NCI-H446 treated with DMSO at 0.1 percent for 48 hours (cell line): ENCODE measurements around the gene PMVK.

ENCODE experiments used
- DNase-seq: peaks from one replicate; lab custom pipeline; 2025; lab: John Stamatoyannopoulos, UW

PMVK gene

DNA sequence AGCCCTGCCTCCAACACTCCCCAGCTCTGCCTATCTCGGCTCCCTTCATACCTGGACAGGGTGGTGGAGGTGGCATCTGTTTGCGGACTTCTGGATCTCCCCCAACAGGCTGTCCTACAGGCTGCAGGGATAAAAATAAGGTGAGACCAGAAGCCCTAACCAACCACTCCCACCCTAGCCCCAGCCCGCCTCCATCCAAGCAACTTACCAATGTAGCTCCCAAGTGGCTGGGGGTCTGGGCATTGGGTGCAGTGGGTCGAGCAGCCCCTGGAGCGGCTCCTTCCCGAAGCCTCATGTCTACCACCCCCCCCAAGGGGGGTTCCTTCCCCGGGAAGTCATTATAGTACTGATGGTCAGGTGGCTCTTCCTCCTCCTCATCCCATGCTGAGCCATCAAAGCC, 29.6 kb upstream of the PMVK start:
- no peak for DNase-seq

DNA sequence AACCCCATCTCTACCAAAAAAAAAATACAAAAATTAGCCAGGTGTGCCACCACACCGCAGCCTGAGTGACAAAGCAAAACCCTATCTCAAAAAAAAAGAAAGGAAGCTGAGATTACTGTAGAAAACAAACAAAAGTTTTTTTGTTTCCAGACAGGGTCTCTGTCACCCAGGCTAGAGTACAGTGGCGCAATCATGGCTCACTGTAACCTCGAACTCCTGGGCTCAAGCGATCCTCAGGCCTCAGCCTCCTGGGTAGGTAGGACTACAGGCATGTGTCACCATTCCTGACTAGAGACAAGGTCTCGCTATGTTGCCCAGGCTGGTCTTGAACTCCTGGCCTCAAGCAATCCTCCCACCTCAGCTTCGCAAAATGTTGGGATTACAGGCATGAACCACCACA, 27.8 kb upstream of the PMVK start:
- no peak for DNase-seq

- no peak for DNase-seq
Measured at GRCh38 chr1:154963643-154964042, 27.1 kb upstream of the PMVK start.

- DNase-seq: no peak
Measured at GRCh38 chr1:154962795-154963330, 26.3 kb upstream of the PMVK start.

GRCh38 chr1:154962156-154962749, 25.7 kb upstream of the PMVK start:
- DNase-seq: no peak

DNA sequence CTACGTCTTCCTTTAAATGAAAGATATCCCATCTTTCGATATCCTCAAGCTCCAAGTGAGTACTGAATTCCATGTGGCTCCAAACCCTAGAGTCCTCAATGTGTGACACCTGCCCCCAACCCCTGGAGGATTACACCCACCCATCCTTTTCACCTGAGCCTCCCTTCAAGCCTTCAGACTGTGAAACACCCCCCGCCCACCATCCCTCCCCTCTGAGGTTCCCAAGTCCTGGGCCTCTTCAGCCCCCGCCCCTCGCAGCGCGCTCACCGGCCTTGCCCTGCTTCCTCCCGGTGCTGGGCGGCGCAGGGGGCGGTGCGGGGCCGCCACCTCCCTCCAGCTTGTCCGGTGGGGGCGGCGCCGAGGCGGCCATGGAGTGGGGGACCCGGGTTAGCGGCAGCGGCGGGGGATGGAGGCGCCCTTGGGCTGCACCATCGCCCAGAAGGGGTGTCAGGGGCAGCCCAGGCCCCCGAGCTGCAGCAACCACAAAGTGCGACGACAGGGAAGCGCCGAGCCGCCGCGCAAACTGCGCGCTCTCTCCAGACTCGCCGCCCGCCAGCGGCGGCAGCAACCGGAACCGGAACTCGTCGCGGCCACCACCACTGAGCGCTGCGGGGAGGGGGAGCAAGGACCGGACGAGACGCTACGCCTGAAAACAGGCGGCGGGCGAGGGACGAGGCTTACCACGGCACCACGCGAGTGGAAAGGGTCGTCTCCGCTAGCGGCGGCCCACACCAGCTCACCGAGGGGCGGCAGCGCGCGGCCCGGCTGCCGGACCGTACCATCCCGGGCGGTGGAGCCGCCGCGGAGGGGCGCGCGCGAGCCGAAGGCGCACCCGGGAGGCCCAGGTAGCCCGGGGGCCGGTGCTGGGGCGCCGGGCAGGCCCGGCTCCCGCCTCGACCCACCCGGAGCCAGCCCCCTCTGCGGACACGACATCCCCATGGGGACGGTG, 25.0 kb upstream of the PMVK start, which contains the start of gene PYGO2:
PYGO2 (minus strand) TSS at position 576 of the 949 bp plus-strand sequence; CDS start at position 370, 206 bp downstream.
- DNase-seq: peak; percentile 29

DNA sequence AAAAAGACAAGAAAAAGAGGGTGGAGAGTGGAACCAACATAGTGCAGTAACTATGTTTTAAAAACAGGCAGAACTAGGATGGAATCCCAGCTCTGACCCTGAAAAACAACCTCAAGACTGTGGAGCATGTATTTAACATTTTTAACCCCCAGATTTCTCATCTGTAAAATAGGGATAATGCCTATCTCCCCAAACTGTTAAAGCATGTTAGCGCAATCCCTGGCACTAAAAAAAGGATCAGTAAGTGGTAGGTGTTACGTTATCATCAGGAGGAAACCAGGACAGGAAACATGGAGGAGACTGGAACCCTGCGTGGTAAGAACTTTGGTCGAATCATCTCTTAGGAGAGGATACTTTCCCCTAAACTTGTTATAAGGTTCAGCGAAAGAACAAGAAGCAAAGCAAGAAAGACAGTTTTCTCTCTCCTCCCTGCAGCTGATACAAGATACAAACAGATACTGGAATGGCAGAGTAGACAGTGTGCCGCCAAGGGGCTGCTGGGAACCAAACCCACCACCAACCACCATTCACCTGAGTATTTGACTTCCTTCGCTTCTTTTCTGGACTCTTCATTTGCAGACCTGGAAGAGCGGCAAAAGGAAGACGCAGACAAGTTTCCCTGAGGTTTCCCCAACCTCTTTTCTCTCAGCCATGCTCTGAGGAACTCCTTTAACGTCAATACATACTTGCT, 24.1 kb upstream of the PMVK start:
- DNase-seq: no peak

GRCh38 chr1:154959426-154959780, 22.9 kb upstream of the PMVK start:
- no peak for DNase-seq

- DNase-seq: no peak
Measured at GRCh38 chr1:154958681-154959425, 22.3 kb upstream of the PMVK start.

DNA sequence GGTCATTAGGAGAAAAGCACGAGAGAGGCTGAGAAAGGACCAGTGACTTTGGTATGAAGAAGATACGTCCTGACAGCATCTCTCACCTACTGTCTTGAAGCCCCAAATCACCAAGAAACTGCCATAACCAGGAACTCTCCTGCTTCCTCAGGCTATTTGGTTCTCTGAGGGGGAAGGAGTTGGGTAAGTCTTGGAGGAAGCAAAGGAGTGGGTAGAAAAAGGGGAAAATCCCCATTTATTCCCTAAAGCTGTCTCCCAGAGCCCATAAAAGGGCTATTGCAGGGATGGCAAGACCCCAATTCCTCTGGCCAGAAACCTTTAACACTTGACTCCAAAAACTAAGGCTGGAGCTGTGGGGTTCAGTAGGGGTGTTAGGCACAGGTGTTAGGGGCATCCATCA, 21.5 kb upstream of the PMVK start:
- no peak for DNase-seq

GRCh38 chr1:154957091-154957657, 20.7 kb upstream of the PMVK start:
- no peak for DNase-seq

GRCh38 chr1:154956544-154956941, 20.0 kb upstream of the PMVK start:
- no peak for DNase-seq

DNA sequence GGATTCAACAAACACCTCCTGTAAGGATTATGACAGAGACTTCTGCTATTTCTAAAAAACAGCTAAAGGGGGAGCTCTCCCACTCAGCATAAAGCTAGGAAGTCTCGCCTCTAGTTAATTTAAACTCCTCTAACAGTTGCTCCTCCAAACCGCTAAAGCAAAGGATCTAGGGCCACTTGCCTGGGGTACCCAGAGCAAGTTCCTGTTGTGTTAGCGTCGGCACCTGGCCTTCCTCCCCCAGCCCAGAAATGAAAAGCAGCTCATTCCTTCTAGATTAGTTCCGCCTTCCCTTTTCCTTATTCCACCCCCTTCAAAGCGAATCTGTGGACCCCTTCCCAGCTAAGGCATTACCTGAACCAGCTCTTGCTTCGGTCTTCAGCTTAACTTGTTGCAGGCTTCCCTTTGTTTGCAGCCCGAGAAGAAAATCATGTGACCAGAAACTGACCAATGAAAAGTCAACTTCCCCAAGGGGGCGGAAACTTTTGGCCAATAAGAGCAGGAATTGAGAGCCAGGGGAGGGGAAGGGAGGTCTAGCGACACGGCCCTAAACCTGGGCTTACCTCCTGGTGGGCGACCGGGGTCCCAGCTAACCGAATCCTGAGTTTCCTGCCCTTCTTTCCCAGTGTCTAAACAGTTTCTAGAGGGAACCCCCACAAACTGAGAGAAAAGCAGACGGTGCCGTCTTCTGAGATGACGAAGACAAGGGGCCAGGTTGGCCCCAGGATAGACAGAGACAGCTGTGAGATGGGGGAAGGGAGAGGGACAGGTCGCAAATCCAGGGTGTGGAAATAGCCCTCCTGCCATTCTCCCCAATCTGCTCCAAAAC, 19.4 kb upstream of the PMVK start, which contains the start of gene PBXIP1:
PBXIP1 (minus strand) TSS at position 382 of the 826 bp plus-strand sequence. CDS start 2,378 bp downstream, outside the sequence.
- DNase-seq: peak; percentile 74

GRCh38 chr1:154955039-154955717, 18.7 kb upstream of the PMVK start:
- DNase-seq: no peak

DNA sequence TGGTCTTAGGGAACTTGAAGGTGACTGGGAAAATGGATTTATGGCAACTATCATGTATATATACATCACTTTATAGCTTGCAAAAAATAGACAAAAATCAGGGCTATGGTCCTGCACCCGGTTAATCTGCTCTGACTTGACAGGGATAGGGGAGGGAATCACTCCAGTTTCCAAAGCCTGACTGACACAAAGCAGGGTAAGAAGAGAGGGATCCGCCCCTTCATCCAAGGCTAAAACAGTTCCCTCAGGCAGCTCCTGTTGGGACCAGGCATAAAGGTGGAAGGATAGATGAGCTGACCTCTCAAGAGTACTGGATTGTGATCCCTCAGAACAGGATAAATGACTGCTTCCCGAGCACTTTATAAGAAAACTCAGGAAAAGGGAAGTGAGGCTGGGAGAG, 18.0 kb upstream of the PMVK start:
- DNase-seq: no peak

- DNase-seq: no peak
Measured at GRCh38 chr1:154953611-154954038, 17.1 kb upstream of the PMVK start.

DNA sequence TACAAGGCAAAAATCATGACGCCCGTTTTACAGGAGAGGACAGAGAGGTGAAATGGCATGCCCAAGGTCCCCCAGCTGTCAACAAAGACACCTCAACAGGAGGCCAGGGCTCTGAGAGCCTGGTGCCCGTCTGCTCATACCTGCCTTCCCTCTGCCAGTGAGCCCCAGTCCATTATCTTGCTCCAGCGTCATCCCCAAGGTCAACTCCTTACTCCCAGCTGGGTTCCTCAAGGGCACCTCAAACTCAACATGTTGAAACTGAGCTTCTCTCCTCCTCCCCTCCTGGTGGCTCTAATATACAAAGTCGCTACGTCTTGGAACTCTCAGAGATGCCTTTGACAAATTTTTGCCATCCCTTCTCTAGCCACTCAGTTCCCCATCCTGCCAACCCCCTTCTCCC, 16.1 kb upstream of the PMVK start:
- DNase-seq: no peak

GRCh38 chr1:154951901-154952657, 15.6 kb upstream of the PMVK start:
- no peak for DNase-seq

DNA sequence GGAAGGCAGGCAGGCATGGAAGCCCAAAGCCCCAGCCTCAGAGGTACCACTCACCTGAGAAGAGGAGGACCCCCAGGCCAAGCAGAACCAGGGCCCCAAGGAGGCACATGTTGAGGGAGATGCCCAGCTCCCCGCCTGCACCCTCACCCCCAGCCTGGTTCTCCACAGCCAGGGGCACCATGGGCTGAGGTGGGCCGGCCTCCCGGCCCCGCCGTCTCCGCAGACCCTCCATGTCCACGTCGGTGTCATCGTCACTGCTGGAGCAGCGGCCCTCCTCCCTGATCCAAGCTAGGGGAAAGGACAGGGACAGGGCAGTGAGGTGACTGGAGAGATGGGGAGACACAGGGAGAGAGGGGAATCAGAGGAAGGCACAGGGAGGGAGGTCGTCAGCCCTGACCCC, 11.6 kb upstream of the PMVK start:
- DNase-seq: no peak
